PFSK-1 (cell line): Measurements from ENCODE around the gene TMEM54.

ENCODE experiments used
- FOXP2 ChIP-seq: optimal IDR thresholded peaks from 2 replicates; pipeline ENCODE3; 2011; ENCODE audit warnings: borderline replicate concordance, control low read depth, inconsistent platforms; ENCODE audit not compliant: insufficient read depth; ENCODE audit errors: extremely low read length, extremely low read depth
- POLR2AphosphoS5 ChIP-seq: IDR thresholded peaks from 2 replicates; pipeline ENCODE4 v1.6.1; 2012; ENCODE audit warnings: low read depth, mild to moderate bottlenecking, control low read depth, low read length, moderate library complexity
- SIN3A ChIP-seq: IDR thresholded peaks from 2 replicates; pipeline ENCODE4 v1.6.1; 2012; ENCODE audit warnings: mild to moderate bottlenecking, low read length, moderate library complexity, borderline replicate concordance; ENCODE audit not compliant: insufficient read depth
- TAF1 ChIP-seq: IDR thresholded peaks from 2 replicates; pipeline ENCODE4 v1.6.1; 2012; ENCODE audit warnings: low read length, control low read depth, borderline replicate concordance; ENCODE audit not compliant: insufficient read depth
- TF ChIP-seq, protein P1 (sequence below), 2 experiments: IDR thresholded peaks; 2 replicates each; pipeline versions ENCODE4 v1.6.1 to v1.8.0; 2011 to 2012; ENCODE audit warnings: low read depth in 2 of 2, low read length in 2 of 2, control low read depth in 1 of 2, inconsistent platforms in 1 of 2, mild to moderate bottlenecking in 1 of 2, moderate library complexity in 1 of 2; ENCODE audit not compliant: insufficient read depth in 1 of 2

TMEM54 gene

DNA sequence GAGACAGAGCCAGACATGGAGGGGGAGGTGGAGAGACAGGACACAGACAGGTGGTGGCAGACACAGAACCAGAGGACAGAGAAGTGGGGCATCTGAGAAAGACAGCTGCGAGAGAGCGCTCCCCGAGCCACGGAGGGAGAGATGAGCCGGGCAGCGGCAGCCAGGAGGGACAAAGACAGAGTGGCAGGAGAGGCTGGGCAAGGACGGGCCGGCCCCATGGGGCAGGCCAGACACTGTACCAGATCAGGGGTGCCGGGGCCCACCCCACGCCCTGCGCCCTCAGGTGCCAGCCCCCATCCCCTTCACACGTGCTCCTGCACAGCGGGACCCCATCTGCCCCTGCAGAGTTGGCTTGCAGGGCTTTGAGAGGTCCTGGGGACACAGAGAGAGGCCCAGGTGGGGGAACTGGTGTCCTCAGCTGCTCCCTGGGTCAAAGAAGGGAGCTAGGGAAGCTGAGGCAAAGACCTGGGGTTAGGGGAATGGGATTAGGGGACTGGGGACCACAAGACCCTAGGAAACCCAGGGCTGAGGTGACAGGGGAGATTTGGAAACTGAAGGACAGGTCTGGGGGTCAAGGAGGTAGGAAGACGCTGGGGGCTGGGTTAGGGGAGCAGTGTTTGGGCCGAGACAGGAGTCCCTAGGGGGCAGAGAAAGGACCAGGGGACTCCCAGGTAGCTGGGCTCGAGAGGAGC, 31.1 kb downstream of the TMEM54 start:
- TF ChIP-seq, protein P1, sequence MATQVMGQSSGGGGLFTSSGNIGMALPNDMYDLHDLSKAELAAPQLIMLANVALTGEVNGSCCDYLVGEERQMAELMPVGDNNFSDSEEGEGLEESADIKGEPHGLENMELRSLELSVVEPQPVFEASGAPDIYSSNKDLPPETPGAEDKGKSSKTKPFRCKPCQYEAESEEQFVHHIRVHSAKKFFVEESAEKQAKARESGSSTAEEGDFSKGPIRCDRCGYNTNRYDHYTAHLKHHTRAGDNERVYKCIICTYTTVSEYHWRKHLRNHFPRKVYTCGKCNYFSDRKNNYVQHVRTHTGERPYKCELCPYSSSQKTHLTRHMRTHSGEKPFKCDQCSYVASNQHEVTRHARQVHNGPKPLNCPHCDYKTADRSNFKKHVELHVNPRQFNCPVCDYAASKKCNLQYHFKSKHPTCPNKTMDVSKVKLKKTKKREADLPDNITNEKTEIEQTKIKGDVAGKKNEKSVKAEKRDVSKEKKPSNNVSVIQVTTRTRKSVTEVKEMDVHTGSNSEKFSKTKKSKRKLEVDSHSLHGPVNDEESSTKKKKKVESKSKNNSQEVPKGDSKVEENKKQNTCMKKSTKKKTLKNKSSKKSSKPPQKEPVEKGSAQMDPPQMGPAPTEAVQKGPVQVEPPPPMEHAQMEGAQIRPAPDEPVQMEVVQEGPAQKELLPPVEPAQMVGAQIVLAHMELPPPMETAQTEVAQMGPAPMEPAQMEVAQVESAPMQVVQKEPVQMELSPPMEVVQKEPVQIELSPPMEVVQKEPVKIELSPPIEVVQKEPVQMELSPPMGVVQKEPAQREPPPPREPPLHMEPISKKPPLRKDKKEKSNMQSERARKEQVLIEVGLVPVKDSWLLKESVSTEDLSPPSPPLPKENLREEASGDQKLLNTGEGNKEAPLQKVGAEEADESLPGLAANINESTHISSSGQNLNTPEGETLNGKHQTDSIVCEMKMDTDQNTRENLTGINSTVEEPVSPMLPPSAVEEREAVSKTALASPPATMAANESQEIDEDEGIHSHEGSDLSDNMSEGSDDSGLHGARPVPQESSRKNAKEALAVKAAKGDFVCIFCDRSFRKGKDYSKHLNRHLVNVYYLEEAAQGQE (IDR thresholded peaks at IDR 0.05; ENCODE audit: insufficient read depth in 1 of 2, low read depth in 2 of 2, low read length in 2 of 2) = no peak
- no peak for TF ChIP-seq TAF1
- no peak for TF ChIP-seq FOXP2
- TF ChIP-seq SIN3A = no peak
- TF ChIP-seq POLR2AphosphoS5 = no peak

- TF ChIP-seq POLR2AphosphoS5 = no peak
Observed at GRCh38 chr1:32868806-32869455, 32.3 kb downstream of the TMEM54 start.

DNA sequence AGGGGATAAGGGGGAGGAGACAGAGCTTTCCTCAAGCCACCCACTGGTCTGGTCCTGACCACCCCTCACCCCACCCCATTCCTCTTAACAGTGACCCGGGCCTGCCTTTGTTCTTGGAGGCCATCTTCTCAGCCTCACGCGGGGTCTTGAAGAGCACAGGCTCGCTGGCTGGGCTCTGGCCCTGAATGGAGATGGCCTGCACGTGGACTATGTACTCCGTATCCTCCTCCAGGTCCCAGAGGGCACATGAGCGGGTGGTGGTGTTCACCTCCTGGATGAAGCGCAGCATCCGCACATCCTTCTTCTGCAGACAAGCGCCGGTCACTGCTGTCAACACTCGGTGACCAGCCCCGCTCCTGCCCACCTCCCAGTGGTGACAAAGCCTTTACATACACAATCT, 33.1 kb downstream of the TMEM54 start:
- no peak for TF ChIP-seq FOXP2
- no peak for TF ChIP-seq TAF1
- TF ChIP-seq, protein P1 (IDR thresholded peaks at IDR 0.05; ENCODE audit: insufficient read depth in 1 of 2, low read depth in 2 of 2, low read length in 2 of 2) = no peak
- TF ChIP-seq POLR2AphosphoS5 = no peak

DNA sequence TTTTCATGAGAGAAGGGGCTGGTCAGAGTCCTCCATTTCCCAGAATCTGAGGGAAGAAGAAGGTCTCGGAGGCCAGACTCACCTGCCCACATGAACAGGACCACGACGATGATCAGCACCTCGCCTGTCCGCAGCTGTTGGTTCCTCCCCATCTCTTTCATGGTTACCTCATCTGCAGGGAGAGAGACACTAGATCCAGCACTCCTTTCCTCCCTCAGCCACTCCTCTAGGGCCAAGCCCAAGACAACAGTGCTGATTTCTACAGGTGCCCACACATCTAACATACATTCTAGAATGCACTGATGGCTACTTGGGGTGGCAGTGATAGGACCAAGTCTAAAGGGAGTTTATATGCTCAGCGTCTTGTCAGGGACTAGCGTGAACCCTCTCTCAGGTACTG, 33.5 kb downstream of the TMEM54 start:
- TF ChIP-seq SIN3A = no peak
- no peak for TF ChIP-seq FOXP2
- TF ChIP-seq TAF1 = no peak
- TF ChIP-seq POLR2AphosphoS5 = no peak
- TF ChIP-seq, protein P1 (IDR thresholded peaks at IDR 0.05; ENCODE audit: insufficient read depth in 1 of 2, low read depth in 2 of 2, low read length in 2 of 2) = no peak

DNA sequence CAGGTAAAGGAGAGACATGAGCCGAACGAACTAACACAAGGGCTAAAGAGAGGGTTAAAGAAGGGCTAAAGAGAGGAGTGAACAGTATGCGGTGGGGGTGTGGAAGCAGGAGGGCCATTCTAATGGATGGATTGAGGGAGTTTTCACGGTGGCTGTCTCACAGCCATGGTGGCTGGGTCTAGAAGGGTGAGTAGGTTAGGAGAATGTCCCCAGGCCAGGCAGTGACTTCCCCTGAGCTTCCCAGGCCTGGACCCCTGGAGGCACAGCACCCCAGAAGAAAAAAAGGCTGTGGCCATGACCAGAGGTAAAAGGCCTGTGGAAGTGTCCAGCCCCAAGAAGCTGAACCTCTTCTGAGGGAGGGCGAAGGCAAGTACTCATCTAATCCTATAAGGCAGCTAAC, 34.0 kb downstream of the TMEM54 start:
- TF ChIP-seq FOXP2 (no peak), POLR2AphosphoS5 (no peak), TAF1 (no peak), SIN3A (no peak)
- TF ChIP-seq, protein P1 (IDR thresholded peaks at IDR 0.05; ENCODE audit: insufficient read depth in 1 of 2, low read depth in 2 of 2, low read length in 2 of 2) = no peak
